Endothelial cell (in vitro differentiated cells): ENCODE results near the gene BLACAT1. TPM values are rescaled to one million over a fixed set of nuclear protein-coding genes. Genes with fewer than 3 reads are reported as not detected.
"Not testable (repeated sequence)": the region's sequence is repeated elsewhere in the genome, so short reads cannot be mapped to it uniquely, and the experiment has no call there.

Source experiments
- DNase-seq: peaks from one replicate; pipeline ENCODE4 v3.0.0; 2021; ENCODE audit warnings: low spot score
- H3K27ac Mint-ChIP-seq: one replicate; pipeline ENCODE4 v1.8.0; 2021; ENCODE audit warnings: mixed read lengths, inconsistent platforms; ENCODE audit not compliant: unreplicated experiment
- H3K27me3 Mint-ChIP-seq: one replicate; pipeline ENCODE4 v1.8.0; 2021; ENCODE audit warnings: mild to moderate bottlenecking, moderate library complexity, mixed read lengths, inconsistent platforms; ENCODE audit not compliant: unreplicated experiment
- H3K36me3 Mint-ChIP-seq: one replicate; pipeline ENCODE4 v1.8.0; 2021; ENCODE audit warnings: mild to moderate bottlenecking, low read depth, mixed read lengths, inconsistent platforms; ENCODE audit not compliant: unreplicated experiment
- H3K4me1 Mint-ChIP-seq: one replicate; pipeline ENCODE4 v1.8.0; 2021; ENCODE audit warnings: mild to moderate bottlenecking, mixed read lengths, inconsistent platforms; ENCODE audit not compliant: unreplicated experiment
- H3K4me3 Mint-ChIP-seq: one replicate; pipeline ENCODE4 v1.8.0; 2021; ENCODE audit warnings: mild to moderate bottlenecking, mixed read lengths, inconsistent platforms; ENCODE audit not compliant: unreplicated experiment
- H3K9me3 Mint-ChIP-seq: one replicate; pipeline ENCODE4 v1.8.0; 2021; ENCODE audit warnings: mixed read lengths, inconsistent platforms; ENCODE audit not compliant: unreplicated experiment
- CTCF ChIP-seq: fragments of 200-600 bp; sonication (generic); IDR thresholded peaks from one replicate; pipeline ENCODE4 v1.5.0; 2021; ENCODE audit warnings: antibody characterized with exemption; ENCODE audit not compliant: unreplicated experiment
- total RNA-seq: library from RNA; stranded (reverse); fragmentation: NEBNext Ultra II Directional; extraction: Animal tissue kit (Norgen Biotek cat#: 25700); gene quantifications from one replicate; pipeline ENCODE4 v1.2.1, GENCODE V29; 2021; ENCODE audit not compliant: unreplicated experiment

The BLACAT1 gene
- total RNA-seq, 1 donor from 2014 or later: 2.2 TPM

GRCh38 chr1:205436776-205437410 lies 19.0 kb downstream of the BLACAT1 start:
- H3K27ac Mint-ChIP-seq: no peak overlapping the region
- H3K36me3 Mint-ChIP-seq: no peaks in the 10 kb centered on the region
- no peak for TF ChIP-seq CTCF
- no peak for DNase-seq
- peaks cover 32% of the 10 kb centered on the region for H3K4me1 Mint-ChIP-seq
- H3K9me3 Mint-ChIP-seq: no peaks in the 10 kb centered on the region
- H3K27me3 Mint-ChIP-seq: peaks cover 8% of the 10 kb centered on the region
- no peak overlapping the region for H3K4me3 Mint-ChIP-seq

DNA sequence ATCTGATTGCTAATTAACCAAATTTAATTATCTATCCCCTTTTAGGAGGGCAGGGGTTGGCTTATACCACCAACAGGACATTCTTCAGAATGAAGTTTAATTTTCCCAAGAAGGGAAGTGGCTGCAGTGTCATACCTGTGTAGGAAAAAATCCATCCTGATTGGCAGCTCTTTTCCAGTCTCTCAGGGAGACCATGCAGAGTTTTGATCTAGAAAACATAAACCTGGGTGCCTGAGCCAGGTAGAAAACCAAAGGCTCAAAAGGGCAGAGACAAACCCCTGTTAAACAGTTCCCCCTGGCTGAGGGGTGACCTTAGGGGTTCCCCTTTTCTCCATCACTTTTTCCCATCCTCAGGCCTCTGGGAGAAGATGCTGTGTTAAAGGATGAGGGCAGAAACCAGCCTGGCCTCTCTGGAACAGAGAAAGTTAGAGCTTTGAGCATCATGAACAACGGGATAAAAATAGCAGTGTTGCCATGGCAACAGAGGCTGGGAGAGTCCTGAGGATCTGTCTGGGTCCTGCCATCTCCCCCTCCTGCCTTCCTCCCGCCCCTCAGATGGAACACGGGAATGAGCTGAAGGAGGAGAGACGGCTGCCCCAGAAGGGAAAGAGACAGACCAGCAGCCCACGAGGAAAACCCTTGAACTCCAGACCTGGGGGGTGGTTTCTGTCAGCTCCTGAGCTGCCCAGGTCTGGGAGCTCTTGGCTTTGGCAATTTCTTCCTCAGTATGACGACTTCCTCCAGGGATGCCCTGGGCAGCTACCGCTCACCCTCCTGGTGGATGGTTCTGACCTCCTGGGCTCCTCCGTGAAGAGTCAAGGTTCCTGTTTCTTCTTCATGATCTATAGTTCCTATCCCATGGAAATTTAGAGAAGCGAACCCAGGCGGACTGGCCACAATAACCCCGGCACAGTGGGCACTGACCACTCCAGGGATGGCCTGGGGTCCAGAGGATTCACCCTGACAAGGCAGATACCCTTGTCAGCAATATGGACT lies 20.0 kb downstream of the BLACAT1 start:
- H3K9me3 Mint-ChIP-seq: no peaks in the 10 kb centered on the region
- peaks cover 25% of the 10 kb centered on the region for H3K4me1 Mint-ChIP-seq
- TF ChIP-seq CTCF: no peak
- H3K4me3 Mint-ChIP-seq: no peak overlapping the region
- H3K27me3 Mint-ChIP-seq: peaks cover 4% of the 10 kb centered on the region
- no peak overlapping the region for H3K27ac Mint-ChIP-seq
- no peaks in the 10 kb centered on the region for H3K36me3 Mint-ChIP-seq
- no peak for DNase-seq

GRCh38 chr1:205434738-205435137 lies 21.1 kb downstream of the BLACAT1 start:
- no peak for DNase-seq
- no peak for TF ChIP-seq CTCF
- Mint-ChIP-seq H3K27ac (peak overlapping the region; percentile 41), H3K9me3 (no peaks in the 10 kb centered on the region), H3K27me3 (peaks cover 6% of the 10 kb centered on the region), H3K4me3 (no peak overlapping the region), H3K4me1 (peaks cover 15% of the 10 kb centered on the region), H3K36me3 (no peaks in the 10 kb centered on the region)

- H3K36me3 Mint-ChIP-seq, H3K27ac Mint-ChIP-seq, H3K27me3 Mint-ChIP-seq, H3K4me3 Mint-ChIP-seq, H3K9me3 Mint-ChIP-seq, H3K4me1 Mint-ChIP-seq, DNase-seq: not testable (repeated sequence)
Measured at GRCh38 chr1:205432692-205433091, 23.2 kb downstream of the BLACAT1 start.

GRCh38 chr1:205432116-205432515 lies 23.7 kb downstream of the BLACAT1 start:
- Mint-ChIP-seq H3K4me1 (peaks cover 4% of the 10 kb centered on the region), H3K4me3 (no peak overlapping the region), H3K27me3 (peaks cover 8% of the 10 kb centered on the region), H3K36me3 (no peaks in the 10 kb centered on the region), H3K9me3 (no peaks in the 10 kb centered on the region), H3K27ac (no peak overlapping the region)
- DNase-seq: no peak
- no peak for TF ChIP-seq CTCF
